Retinal pigment epithelial cell (primary cell): ENCODE data around the gene OPCML.

ENCODE experiments used
- DNase-seq: peaks from one replicate; pipeline ENCODE4 v3.0.0-alpha.2; 2010; ENCODE audit warnings: low read depth
- H3K4me3 ChIP-seq: 2 replicates; pipeline ENCODE4 v1.5.1; 2011; ENCODE audit warnings: mild to moderate bottlenecking, low read length, control low read depth, moderate library complexity
- CTCF ChIP-seq: conservative IDR thresholded peaks from 2 replicates; pipeline ENCODE4 v1.5.1; 2011; ENCODE audit warnings: low read depth, low read length, control low read depth, inconsistent platforms

OPCML gene

GRCh38 chr11:133251841-133252240 lies 280.5 kb downstream of the OPCML start:
- no peak for DNase-seq
- no peak for TF ChIP-seq CTCF
- no peak overlapping the region for H3K4me3 ChIP-seq

- DNase-seq, result no peak
- H3K4me3 ChIP-seq, result no peak overlapping the region
- TF ChIP-seq CTCF, result no peak
Observed at GRCh38 chr11:133249530-133249929, 282.8 kb downstream of the OPCML start.

GRCh38 chr11:133249065-133249464 lies 283.2 kb downstream of the OPCML start:
- no peak for TF ChIP-seq CTCF
- no peak overlapping the region for H3K4me3 ChIP-seq
- DNase-seq, result no peak

GRCh38 chr11:133243832-133244231 lies 288.5 kb downstream of the OPCML start:
- DNase-seq, result no peak
- TF ChIP-seq CTCF, result no peak
- H3K4me3 ChIP-seq, result no peak overlapping the region

GRCh38 chr11:133240908-133241655 lies 291.2 kb downstream of the OPCML start:
- DNase-seq, result no peak
- no peak for TF ChIP-seq CTCF
- no peak overlapping the region for H3K4me3 ChIP-seq

- TF ChIP-seq CTCF, result no peak
- DNase-seq, result no peak
- H3K4me3 ChIP-seq, result no peak overlapping the region
Observed at GRCh38 chr11:133239575-133239974, 292.7 kb downstream of the OPCML start.

GRCh38 chr11:133238495-133238894 lies 293.8 kb downstream of the OPCML start:
- no peak for TF ChIP-seq CTCF
- no peak for DNase-seq

More at GRCh38 chr11:133238495-133238894, 293.8 kb downstream of the OPCML start:
- no peak overlapping the region for H3K4me3 ChIP-seq
